Measurements from ENCODE around the gene EHBP1.

The EHBP1 gene

GRCh38 chr2:63027220-63027619, 321.7 kb downstream of the EHBP1 start:
- Histone ChIP-seq H3K36me3 (ENCODE audit: insufficient read depth) (no peaks in the 10 kb centered on the region), H3K9ac (no peak overlapping the region), H3K27ac (no peak overlapping the region), H4K20me1 (ENCODE audit: insufficient read depth) (no peaks in the 10 kb centered on the region), H3K27me3 (ENCODE audit: insufficient read depth, low read depth) (no peaks in the 10 kb centered on the region), H3K4me3 (IDR thresholded peaks at IDR 0.05; ENCODE audit: insufficient read depth, low read depth, low read length) (no peak overlapping the region), H3K79me2 (ENCODE audit: insufficient read depth, low read depth) (no peaks in the 10 kb centered on the region), H3K4me1 (ENCODE audit: low read depth, poor library complexity, severe bottlenecking) (no peaks in the 10 kb centered on the region), H3K4me2 (no peak overlapping the region), H2AFZ (ENCODE audit: low read depth) (no peak overlapping the region)
- TF ChIP-seq, protein P1, sequence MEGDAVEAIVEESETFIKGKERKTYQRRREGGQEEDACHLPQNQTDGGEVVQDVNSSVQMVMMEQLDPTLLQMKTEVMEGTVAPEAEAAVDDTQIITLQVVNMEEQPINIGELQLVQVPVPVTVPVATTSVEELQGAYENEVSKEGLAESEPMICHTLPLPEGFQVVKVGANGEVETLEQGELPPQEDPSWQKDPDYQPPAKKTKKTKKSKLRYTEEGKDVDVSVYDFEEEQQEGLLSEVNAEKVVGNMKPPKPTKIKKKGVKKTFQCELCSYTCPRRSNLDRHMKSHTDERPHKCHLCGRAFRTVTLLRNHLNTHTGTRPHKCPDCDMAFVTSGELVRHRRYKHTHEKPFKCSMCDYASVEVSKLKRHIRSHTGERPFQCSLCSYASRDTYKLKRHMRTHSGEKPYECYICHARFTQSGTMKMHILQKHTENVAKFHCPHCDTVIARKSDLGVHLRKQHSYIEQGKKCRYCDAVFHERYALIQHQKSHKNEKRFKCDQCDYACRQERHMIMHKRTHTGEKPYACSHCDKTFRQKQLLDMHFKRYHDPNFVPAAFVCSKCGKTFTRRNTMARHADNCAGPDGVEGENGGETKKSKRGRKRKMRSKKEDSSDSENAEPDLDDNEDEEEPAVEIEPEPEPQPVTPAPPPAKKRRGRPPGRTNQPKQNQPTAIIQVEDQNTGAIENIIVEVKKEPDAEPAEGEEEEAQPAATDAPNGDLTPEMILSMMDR (conservative IDR thresholded peaks at IDR 0.05; ENCODE audit: low read depth, low read length), result no peak

GRCh38 chr2:63029058-63029457, 323.5 kb downstream of the EHBP1 start:
- no peak overlapping the region for H3K4me3 ChIP-seq (IDR thresholded peaks at IDR 0.05; ENCODE audit: insufficient read depth, low read depth, low read length)
- no peaks in the 10 kb centered on the region for H4K20me1 ChIP-seq (ENCODE audit: insufficient read depth)
- H3K27me3 ChIP-seq (ENCODE audit: insufficient read depth, low read depth), result no peaks in the 10 kb centered on the region
- no peaks in the 10 kb centered on the region for H3K36me3 ChIP-seq (ENCODE audit: insufficient read depth)
- H2AFZ ChIP-seq (ENCODE audit: low read depth), result no peak overlapping the region
- no peaks in the 10 kb centered on the region for H3K79me2 ChIP-seq (ENCODE audit: insufficient read depth, low read depth)
- H3K9ac ChIP-seq, result no peak overlapping the region
- no peaks in the 10 kb centered on the region for H3K4me1 ChIP-seq (ENCODE audit: low read depth, poor library complexity, severe bottlenecking)
- TF ChIP-seq, protein P1 (conservative IDR thresholded peaks at IDR 0.05; ENCODE audit: low read depth, low read length), result no peak
- no peak overlapping the region for H3K27ac ChIP-seq
- H3K4me2 ChIP-seq, result no peak overlapping the region

GRCh38 chr2:63034526-63034925, 329.0 kb downstream of the EHBP1 start:
- Histone ChIP-seq H3K9ac (no peak overlapping the region), H3K4me3 (IDR thresholded peaks at IDR 0.05; ENCODE audit: insufficient read depth, low read depth, low read length) (no peak overlapping the region), H3K27me3 (ENCODE audit: insufficient read depth, low read depth) (no peaks in the 10 kb centered on the region), H2AFZ (ENCODE audit: low read depth) (no peak overlapping the region), H3K4me2 (no peak overlapping the region), H3K79me2 (ENCODE audit: insufficient read depth, low read depth) (no peaks in the 10 kb centered on the region), H3K27ac (no peak overlapping the region), H4K20me1 (ENCODE audit: insufficient read depth) (no peaks in the 10 kb centered on the region), H3K4me1 (ENCODE audit: low read depth, poor library complexity, severe bottlenecking) (no peaks in the 10 kb centered on the region), H3K36me3 (ENCODE audit: insufficient read depth) (no peaks in the 10 kb centered on the region)
- TF ChIP-seq, protein P1 (conservative IDR thresholded peaks at IDR 0.05; ENCODE audit: low read depth, low read length), result no peak

DNA sequence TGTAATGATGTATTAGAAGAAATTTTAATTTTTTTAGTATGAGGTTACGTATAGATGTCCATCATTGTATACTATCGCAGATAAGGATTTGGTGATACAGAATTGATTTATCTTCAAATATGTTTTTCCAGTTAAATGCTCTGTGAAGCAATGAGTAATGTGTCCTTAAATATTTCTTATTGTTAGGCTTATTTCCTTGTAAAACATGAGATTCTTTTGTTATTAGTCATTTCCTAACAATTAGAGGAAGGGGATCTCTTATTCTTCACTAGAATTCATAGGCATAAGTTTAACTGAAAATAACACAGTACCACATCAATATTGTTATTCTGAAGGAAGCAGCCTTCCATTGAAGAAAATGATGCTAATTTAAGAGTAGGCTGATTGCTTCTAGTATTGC, 329.7 kb downstream of the EHBP1 start:
- Histone ChIP-seq H3K4me3 (IDR thresholded peaks at IDR 0.05; ENCODE audit: insufficient read depth, low read depth, low read length) (no peak overlapping the region), H4K20me1 (ENCODE audit: insufficient read depth) (no peaks in the 10 kb centered on the region), H3K36me3 (ENCODE audit: insufficient read depth) (no peaks in the 10 kb centered on the region), H3K4me2 (no peak overlapping the region), H3K79me2 (ENCODE audit: insufficient read depth, low read depth) (no peaks in the 10 kb centered on the region), H3K4me1 (ENCODE audit: low read depth, poor library complexity, severe bottlenecking) (no peaks in the 10 kb centered on the region), H3K9ac (no peak overlapping the region), H3K27me3 (ENCODE audit: insufficient read depth, low read depth) (no peaks in the 10 kb centered on the region), H2AFZ (ENCODE audit: low read depth) (no peak overlapping the region), H3K27ac (no peak overlapping the region)
- TF ChIP-seq, protein P1 (conservative IDR thresholded peaks at IDR 0.05; ENCODE audit: low read depth, low read length), result no peak

All from KMS-11 (cell line).